GM21423 (cell line): ENCODE data around the gene NLRC4.
A peak's percentile ranks its signal among the peaks of the same experiment; 100 is the strongest.
"Not testable (repeated sequence)": the region's sequence is repeated elsewhere in the genome, so short reads cannot be mapped to it uniquely, and the experiment has no call there.

Source experiments
- ATAC-seq: cut with Tn5 transposase; IDR thresholded peaks from one replicate; pipeline ENCODE4 v1.9.1; 2021; ENCODE audit warnings: mild to moderate bottlenecking, moderate library complexity; ENCODE audit not compliant: unreplicated experiment

Gene NLRC4

GRCh38 chr2:32264422-32265105 is at the start of gene NLRC4:
NLRC4 (minus strand) TSS chr2:32264886; CDS start chr2:32256775, 8,111 bp downstream.
- peak; percentile 90 for ATAC-seq

GRCh38 chr2:32310577-32310976 is 45.9 kb upstream of the NLRC4 start:
- no peak for ATAC-seq

- not testable (repeated sequence) for ATAC-seq
Observed at GRCh38 chr2:32293966-32294562, 29.4 kb upstream of the NLRC4 start.

DNA sequence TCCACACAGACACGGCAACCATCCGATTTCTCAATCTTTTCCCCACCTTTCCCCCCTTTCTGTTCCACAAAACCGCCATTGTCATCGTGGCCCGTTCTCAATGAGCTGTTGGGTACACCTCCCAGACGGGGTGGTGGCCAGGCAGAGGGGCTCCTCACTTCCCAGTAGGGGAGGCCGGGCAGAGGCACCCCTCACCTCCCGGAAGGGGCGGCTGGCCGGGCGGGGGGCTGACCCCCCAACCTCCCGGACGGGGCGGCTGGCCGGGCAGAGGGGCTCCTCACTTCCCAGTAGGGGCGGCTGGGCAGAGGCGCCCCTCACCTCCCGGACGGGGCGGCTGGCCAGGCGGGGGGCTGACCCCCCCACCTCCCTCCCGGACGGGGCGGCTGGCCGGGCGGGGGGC is 28.8 kb upstream of the NLRC4 start:
- not testable (repeated sequence) for ATAC-seq

DNA sequence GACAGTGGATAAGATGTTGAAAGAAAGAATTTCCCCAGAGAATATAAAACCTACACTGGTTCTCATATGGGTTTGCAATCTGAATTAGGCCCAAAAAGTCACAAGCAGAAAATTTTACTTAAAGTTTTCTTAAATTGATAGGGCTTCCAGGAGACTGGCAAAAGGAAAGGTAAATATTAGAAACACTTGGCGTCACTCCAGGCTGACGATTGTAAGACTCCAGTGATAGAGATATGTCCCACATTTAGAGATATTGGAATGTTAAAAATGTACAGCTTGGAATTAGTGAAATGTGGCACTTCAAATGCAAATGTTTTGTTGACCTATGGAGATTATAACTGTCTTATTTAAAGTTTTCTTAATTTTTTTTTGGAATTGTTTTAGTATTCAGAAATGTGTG is 27.1 kb upstream of the NLRC4 start:
- no peak for ATAC-seq

DNA sequence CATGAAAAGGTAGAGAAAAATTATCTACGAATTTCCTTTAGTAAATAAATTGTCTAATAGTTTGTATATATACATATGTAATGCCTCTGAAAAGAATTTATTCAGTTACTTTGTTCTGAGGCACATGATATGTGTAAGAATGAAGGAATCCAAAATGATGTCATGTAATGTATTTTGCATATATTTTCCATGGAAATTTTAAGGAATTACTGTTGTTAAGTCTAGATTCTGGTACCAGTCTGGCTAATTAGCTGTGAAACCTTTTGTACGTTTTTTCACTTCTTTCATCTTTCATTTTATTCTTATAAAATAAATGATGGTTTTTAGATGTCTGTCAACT is 25.3 kb upstream of the NLRC4 start:
- no peak for ATAC-seq

GRCh38 chr2:32289165-32289999 is 24.7 kb upstream of the NLRC4 start:
- ATAC-seq, result no peak

GRCh38 chr2:32284321-32284720 is 19.6 kb upstream of the NLRC4 start:
- ATAC-seq, result no peak

GRCh38 chr2:32278478-32278853 is 13.8 kb upstream of the NLRC4 start:
- no peak for ATAC-seq

DNA sequence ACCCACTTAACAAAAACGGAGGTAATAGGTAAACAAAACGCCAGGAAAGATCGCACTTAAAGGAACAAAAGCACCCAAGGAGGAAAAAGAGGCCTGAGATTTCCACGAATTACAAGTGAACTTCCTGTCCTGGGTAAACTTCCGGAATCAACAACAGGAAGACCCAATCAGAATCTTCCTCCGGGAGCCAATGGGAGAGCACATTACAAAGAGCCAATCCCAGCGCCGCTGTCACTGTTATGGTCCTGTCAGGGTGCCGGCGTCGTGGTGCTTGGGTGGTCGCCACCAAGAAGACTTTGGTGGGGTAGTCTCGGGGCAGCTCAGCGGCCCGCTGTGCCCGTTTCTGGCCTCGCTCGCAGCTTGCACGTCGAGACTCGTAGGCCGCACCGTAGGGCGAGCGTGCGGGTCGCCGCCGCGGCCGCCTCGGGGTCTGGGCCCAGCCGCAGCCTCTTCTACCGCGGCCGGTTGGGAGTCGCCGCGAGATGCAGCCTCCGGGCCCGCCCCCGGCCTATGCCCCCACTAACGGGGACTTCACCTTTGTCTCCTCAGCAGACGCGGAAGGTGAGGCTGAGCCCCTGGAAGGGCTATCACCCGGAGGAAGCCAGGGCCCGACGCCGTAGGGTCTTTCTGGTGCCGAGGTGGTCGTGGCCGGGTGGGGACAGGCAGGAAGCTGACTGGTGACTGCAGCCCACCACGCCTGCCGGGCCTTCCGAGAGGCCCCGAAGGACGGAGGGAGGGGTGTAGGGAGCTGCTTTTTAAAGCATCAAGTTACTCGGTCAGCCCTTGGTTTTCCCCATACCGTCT is 13.2 kb upstream of the NLRC4 start, which contains the start of gene YIPF4:
Gene YIPF4 (plus strand): TSS at position 231 of the 804 bp plus-strand sequence. CDS start 252 bp downstream, at position 483.
- ATAC-seq, result peak; percentile 99

GRCh38 chr2:32277363-32277673 is 12.6 kb upstream of the NLRC4 start:
- peak; percentile 3 for ATAC-seq

GRCh38 chr2:32275790-32276189 is 11.1 kb upstream of the NLRC4 start:
- ATAC-seq, result not testable (repeated sequence)

DNA sequence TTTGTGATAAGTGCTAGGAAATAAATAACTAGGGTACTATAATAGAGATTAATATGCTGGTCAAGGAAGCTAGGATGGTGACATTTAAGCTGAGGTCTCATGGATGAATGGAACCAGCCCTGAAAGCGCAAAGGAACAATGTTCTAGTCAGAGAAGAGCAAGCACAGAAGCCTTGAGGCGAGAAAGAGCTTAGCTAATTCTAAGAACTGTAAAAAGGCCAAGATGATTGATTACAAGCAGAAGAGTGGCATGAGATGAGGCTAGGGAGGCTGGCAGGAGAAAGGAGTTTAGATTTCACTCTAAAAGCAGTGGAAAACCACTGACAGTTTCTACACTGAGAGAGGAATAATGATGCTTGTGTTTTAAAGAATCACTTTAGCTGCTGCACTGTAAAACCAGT is 9.6 kb upstream of the NLRC4 start:
- ATAC-seq, result no peak

DNA sequence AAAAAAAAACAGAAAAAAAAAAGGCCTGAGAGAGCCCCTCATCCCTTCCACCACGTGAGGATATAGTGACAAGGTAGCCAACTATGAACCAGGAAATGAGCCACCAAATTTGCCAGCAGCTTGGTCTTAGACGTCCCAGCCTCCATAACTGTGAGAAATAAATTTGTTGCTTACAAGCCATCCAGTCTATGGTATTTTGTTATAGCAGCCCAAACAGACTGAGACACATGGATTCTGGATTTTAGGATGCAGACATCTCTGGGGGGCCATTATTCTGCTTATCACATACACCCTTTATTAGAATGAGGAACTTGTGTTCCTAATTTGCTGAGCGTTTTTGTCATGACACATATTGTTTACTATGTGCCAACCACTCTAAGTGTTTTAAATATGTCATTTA is 7.6 kb upstream of the NLRC4 start:
- no peak for ATAC-seq

DNA sequence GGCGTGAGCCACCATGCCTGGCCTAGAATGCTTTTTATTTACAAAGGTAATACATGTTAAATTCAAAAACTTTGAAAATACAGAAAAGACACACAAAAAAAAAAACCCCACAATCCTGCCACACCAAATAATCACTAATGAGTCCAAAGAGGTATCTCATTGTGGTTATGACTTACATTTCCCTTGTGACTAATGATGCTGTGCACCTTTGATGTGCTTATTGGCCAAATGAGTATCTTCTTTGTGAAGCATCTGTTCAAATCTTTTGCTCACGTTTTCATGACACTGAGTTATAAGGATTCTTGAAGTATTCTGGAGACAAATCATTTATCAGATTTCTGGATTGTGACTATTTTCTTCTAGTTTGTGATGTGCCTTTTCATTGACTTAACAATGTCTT is 6.4 kb upstream of the NLRC4 start:
- no peak for ATAC-seq

- no peak for ATAC-seq
Observed at GRCh38 chr2:32262105-32262504, 2.6 kb downstream of the NLRC4 start.

DNA sequence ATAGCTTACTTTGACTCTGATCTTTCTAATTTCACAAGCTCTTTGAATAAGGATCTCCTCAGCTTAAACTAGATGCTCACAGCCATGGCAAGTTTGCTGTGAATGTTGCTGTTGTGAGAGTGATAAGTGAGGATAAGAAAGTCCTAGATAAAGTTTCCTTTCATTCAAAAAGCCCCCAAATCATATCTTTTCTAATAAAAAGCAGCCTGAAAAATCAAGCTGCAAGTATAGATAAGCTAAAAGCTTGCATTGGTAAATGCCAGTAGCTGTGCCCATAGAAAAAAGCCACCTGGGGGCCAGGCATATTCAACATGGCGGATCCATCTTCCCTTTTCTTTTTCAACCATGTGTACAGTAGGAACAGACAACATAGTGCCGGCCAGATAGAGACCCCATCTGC is 4.3 kb downstream of the NLRC4 start:
- ATAC-seq, result no peak

GRCh38 chr2:32258242-32258641 is 6.4 kb downstream of the NLRC4 start:
- no peak for ATAC-seq

DNA sequence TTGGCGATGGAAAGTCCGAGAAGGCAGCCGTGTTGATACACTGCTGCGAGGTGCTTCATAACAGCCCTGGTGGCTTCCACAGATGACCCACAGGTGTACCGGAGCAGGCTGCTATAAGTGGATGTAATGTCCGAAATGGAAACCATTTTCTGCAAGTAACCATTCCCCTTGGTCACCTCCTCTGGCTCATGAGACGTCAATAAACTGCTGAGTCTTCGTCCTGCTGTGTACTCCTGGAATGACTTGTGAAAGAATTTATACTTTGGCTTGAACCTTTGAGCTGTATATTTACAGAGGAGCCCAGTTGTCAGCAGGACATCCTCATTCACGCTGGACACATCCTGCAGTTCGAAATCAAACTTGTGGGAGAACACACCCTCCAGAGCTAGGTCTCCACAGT is 14.4 kb downstream of the NLRC4 start:
- no peak for ATAC-seq

- ATAC-seq, result no peak
Observed at GRCh38 chr2:32249731-32250236, 14.9 kb downstream of the NLRC4 start.

GRCh38 chr2:32248299-32248698 is 16.4 kb downstream of the NLRC4 start:
- ATAC-seq, result no peak
